ENCODE results near the gene PKD2. TPM values are rescaled to one million over a fixed set of nuclear protein-coding genes. Genes with fewer than 3 reads are reported as not detected.
A peak's percentile ranks its signal among the peaks of the same experiment; 100 is the strongest.

Gene PKD2
- total and polyA plus RNA-seq, 2 of the 13 experiments (the other 11 are each of a cell fraction or from before 2014, with no cell fraction given) = 5.6 to 9.1 TPM

GRCh38 chr4:87974856-87975462 lies 32.5 kb upstream of the PKD2 start (continued):
- TF ChIP-seq ZBTB4 (CRISPR knock-in tag; IDR thresholded peaks at IDR 0.05; ENCODE audit: borderline replicate concordance) (no peak), ATF5 (CRISPR knock-in tag; IDR thresholded peaks at IDR 0.05; ENCODE audit: low read depth) (no peak), CEBPG (CRISPR knock-in tag; IDR thresholded peaks at IDR 0.05) (peak; percentile 40), NFE2 (CRISPR knock-in tag; IDR thresholded peaks at IDR 0.05) (peak; percentile 92), GABPB1 (CRISPR knock-in tag; IDR thresholded peaks at IDR 0.05) (no peak), FOSL2 (CRISPR knock-in tag; IDR thresholded peaks at IDR 0.05) (0 out of 2 replicates have a peak, but pooled peaks have one; percentile 19)

- Histone ChIP-seq H3K36me3 (replicated peaks in 1 of 2; ENCODE audit: control insufficient read depth in 1 of 2, insufficient read depth in 2 of 2, low read length in 2 of 2) (peaks cover 0 to 1% of the 10 kb centered on the region in 2 experiments; a peak in 3 of 5 replicates), H3K4me2 (ENCODE audit: low read depth, low read length) (peak within 1 kb of the TSS; percentile 90), H3K79me2 (ENCODE audit: insufficient read depth, low read length) (peaks cover 15% of the 10 kb centered on the region), H3K4me1 (ENCODE audit: insufficient read depth, low read length) (peaks cover 68% of the 10 kb centered on the region), H3K27me3 (ENCODE audit: control insufficient read depth in 1 of 2, insufficient read depth in 2 of 2, low read length in 2 of 2) (no peaks in the 10 kb centered on the region), H2AFZ (ENCODE audit: low read length) (peak within 1 kb of the TSS; percentile 84), H3K9ac (ENCODE audit: insufficient read depth, low read depth, low read length) (peak within 1 kb of the TSS; percentile 42), H3K27ac (ENCODE audit: extremely low read length, insufficient read depth, low read length) (peak within 1 kb of the TSS; percentile 46), H4K20me1 (ENCODE audit: insufficient read depth, low read length) (no peaks in the 10 kb centered on the region), H3K9me3 (ENCODE audit: low read length) (no peaks in the 10 kb centered on the region), H3K4me3 (replicated peaks in 1 of 3; ENCODE audit: insufficient read depth in 1 of 3, low read depth in 2 of 3, low read length in 3 of 3) (peak within 1 kb of the TSS; percentile 37 to 73 (median 63))
- ChIA-PET POLR2A (no interaction called here), CTCF (ENCODE audit: low intra/inter-chr PET ratio, low total read pairs) (interaction anchor here (5.3 kb wide), 1 partner anchor 122 kb away, joined by 67 read pairs; no protein-coding TSS in a partner anchor)
- ATAC-seq (peak; percentile 97), FAIRE-seq (peak; percentile 86), DNase-seq (ENCODE audit: low spot score) (peak; percentile 66)
- in situ Hi-C loops (cut with HindIII; ENCODE audit: extremely low pct_ligation_motif_present, low pct_unique_long_range_greater_than_20kb) = loop anchor here (5.0 to 25.0 kb wide), 3 partner anchors 118 to 438 kb away; partner anchors contain the start of gene SPARCL1
- WGBS (ENCODE audit: low lambda C conversion rate) = 3% methylated on average over 8 of the region's 8 CpGs
- intact Hi-C loops (cut with micrococcal nuclease; ENCODE audit: unreplicated experiment) = loop anchor here (5.0 kb wide), 1 partner anchor 237 kb away; no protein-coding TSS in a partner anchor
- no TSS peak for BruUV-seq (replicated peaks)
- TF ChIP-seq PLRG1 (conservative IDR thresholded peaks at IDR 0.05) (no peak), UBTF (CRISPR knock-in tag; IDR thresholded peaks at IDR 0.05) (0 out of 2 replicates have a peak, but pooled peaks have one; percentile 35), ISX (CRISPR knock-in tag; conservative IDR thresholded peaks at IDR 0.05) (no peak), ZNF687 (CRISPR knock-in tag; IDR thresholded peaks at IDR 0.05) (0 out of 2 replicates have a peak, but pooled peaks have one; percentile 11), POLR2G (IDR thresholded peaks at IDR 0.05; ENCODE audit: low read depth, low read length) (peak; percentile 91), SALL1 (CRISPR knock-in tag; IDR thresholded peaks at IDR 0.05) (peak; percentile 21; the same call in 1 of the 2 replicates)
Measured at GRCh38 chr4:87975466-87975865, 32.0 kb upstream of the PKD2 start, which contains the start of gene SPP1. Gene SPP1 (plus strand): TSS chr4:87975714. CDS start chr4:87976896, 1,182 bp downstream.

Measured in HepG2 (cell line).